CD4-positive, alpha-beta T cell treated with Interleukin-21 for 1 hour (primary cell): ENCODE measurements around the gene IL18BP.

Experiments used
- DNase-seq: peaks from one replicate; pipeline ENCODE4 v3.0.0-alpha.2; 2020

IL18BP gene

DNA sequence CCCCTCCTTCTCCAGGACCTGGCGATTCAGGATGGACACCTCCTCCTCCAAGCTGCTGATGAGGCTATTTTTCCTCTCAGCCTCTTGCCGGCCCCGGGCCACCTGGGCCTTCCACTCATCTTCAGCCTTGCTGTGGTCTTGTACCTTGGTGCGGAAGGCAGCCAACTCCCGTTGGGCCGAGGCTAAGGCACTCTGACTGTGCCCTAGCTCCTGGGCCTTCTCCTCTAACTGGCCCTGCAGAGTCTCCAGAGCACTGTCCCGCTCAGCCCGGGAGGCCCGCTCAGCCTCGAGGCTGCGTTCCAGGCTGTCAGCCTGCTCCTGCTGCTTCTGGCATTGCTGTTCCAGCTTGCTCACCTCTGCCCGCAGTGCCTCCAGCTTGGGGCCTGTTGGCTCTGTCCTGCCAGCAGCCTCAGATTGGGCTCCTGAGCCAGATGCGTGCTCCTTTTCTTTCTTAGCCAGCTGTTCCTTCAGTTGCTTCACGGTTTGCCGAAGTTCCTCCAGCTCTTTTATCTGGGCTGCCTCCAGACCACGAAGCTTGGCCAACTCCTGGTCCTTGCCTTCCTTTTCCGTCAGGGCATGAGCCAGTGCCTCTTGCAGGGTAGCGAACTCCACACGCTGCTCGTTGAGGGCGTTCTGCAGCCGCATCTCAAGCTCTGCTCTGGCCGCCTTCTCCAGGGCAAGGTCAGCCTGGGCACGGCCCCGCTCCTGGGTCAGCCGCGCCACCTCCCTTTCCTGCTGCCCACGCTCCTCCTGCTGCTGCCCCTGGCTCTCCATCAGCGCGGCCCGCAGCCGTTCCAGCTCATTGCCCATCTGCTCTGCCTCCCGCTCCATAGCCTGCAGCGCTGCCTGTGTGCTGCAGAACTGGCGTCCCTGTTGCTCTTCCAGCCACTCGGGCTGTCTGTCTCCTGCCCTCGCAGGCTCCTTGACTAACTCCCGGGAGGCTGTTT is 15.3 kb downstream of the IL18BP start:
- DNase-seq: no peak

DNA sequence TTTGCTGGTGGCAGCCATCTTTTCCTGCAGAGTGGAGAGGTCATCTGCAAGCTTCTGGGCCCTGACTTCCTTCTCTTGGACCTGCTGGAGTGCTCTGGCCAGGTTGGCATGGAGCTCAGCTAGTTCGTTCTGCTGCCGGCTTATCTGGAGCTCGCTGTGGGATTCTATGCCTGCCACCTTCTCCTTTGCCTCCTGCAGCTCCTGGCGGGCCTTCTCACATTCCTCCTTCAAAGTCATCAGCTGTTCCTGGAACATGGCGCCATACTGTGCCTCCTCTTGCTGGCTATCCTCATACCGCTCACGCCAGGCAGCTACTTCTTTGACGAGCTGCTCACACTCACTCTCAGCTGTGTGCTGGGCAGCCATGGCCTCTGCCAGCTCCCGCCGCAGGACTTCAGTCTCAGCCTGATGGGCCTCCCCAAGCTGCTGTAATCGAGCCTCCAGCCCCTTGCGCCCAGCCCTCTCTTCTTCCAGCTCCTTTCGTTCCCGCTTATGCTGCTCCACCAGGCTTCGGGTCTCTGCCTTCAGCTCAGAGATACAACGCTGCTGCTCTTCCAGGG is 16.1 kb downstream of the IL18BP start:
- no peak for DNase-seq

DNA sequence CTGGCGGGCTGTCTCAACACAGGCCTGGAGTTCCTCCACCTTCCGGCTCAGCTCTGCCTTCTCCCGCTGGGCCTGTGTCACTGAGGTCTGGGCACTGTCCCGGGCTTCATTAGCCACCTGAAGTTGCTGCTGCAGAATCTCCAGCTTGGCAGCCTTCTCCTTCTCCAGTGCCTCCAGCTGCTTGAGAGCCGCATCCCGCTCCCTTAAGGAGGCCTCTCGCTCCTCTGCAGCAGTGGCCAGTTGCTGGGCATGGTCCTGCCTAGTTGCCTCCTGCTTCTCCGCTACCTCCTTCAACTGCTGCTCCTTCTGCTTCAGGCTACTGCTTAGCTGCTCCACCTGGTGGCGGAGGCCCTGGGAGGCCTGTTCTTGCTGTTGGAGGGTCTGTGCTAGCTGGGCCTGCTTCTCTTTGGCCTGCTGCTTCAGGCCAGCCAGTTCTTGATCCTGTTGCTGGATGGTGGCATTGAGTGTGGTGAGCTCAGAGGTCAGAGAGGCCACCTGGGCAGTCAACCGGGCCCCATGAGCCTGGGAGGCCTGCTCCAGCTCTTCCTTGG is 16.9 kb downstream of the IL18BP start:
- no peak for DNase-seq

DNA sequence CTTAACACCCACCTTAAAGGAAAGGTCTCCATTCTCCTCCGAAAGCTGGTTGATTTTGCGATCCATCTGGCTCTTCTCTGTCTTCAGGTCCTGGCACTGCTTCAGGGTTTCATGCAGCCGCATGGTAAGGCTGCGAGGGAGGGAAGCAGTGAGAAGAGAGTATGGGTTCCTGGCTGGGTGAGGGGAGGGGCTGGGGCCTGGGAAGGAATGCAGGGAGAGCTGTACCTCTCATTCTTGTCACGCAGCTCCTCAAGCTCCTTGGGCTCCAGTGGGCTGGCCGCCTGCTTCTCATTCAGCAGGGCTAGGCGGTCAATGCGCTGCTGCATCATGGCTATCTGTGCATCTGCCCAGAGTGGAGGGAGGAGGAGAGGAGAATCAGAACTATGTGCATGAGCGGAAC is 19.5 kb downstream of the IL18BP start:
- no peak for DNase-seq

DNA sequence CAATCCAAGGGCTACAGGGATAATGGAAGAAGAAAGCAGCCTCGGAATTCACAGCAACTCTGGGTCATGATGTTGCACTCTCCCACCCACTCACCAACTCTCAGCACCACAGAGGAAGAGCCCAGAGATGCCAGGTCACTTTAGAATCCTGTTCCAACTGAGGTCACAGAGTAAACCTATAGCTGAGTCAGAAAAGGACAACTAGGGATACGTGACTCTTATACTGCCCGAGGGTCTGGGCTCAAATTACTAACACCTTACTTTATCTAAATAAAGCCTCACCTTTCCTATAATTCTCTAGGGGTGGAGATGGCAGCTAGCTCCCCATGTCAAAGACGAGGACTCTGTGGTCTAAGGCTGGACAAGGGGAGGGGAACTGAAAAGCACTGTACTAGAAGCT is 24.6 kb downstream of the IL18BP start:
- DNase-seq: no peak

DNA sequence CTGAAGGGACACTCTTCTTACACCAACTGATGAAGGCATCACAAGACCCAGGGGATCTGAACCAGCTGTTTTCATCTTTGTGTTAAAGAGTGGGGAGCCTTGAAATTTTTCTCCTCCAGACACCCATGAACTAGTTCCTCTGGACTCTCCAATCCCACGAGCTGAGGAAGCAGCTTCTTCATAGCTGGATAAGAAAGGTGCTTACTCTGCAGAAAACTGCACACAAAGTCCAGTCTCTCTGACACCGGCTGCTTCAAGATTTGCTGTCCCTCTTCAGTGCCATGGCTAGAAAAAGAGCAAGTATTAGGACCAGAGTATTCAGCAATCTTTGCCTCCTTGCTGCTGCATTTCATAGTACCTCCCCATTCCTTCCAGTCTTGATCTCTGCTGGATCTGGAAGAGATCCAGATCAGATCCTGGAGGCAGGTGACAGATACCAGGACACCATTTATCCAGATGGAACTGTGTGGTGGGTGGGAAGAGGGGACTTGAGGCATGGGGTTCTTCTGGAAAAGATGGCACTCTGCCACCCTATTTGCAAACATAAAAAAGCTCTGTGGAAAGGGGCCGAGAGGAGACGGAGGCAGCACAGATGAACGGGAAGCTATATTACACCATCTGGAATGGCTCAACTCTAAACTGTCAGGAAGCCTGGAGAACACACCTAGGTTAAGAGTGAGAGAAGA is 25.5 kb downstream of the IL18BP start:
- no peak for DNase-seq

DNA sequence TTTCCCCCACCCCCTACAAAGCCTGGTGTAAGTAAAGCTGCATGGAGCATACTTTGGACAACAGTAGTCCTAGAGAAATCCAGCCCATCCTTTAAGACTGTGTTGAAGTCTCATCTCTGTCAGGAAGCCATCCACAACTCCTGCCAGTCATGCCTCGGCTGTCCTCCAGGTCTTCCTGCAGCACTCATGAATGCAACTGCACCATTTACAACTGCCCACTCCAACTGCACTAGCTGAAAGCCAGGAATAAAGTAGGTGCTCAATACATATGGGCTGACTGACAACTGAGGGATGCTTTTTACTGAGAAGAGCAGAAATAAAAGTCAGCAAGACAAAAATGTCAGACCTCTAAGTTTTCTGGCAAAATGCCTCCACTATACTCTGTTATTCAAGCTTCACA is 27.4 kb downstream of the IL18BP start:
- no peak for DNase-seq

DNA sequence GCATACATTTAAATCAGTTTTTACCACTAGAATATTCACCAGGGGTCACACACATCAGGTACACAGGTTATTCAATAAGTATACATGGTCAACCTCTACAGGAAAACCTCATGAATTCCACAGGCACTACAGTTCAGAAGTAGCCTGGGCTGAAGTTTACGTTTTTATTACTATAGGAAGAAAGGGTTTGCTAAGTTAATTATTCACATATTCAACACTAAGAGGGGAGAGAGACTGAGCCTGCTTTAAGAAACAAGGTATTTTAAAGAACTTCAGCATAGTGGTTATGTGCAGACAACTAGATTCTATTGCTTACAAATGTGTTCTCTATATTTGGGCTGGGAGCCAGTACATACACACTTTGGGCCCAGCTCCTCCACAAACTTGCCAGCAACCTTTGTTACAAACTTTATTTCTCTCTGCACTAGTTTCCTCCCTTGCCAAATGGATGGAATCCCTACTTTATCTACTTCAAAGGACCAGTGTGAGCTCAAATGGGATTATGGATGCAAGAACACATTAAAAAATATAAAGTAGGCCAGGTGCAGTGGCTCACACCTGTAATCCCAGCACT is 31.9 kb downstream of the IL18BP start:
- no peak for DNase-seq

DNA sequence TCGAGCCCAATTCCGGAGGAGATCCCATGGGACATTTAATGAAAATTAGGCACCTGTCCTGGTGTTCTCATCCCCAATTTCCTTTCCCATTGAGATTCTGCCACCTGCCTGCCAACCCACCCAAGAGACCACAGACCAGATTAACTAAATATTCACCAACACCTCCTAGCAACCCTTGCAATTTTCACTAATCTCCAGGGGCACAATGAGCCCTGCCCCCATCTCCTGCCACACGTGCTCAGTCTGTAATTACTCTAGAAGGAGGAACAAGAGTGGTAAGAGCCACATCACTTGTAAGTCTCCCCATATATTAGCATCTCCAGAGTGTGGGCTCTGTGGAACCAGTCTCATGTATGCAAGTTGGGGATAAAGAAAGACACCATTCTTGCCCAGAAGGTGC is 38.0 kb downstream of the IL18BP start:
- DNase-seq: no peak

DNA sequence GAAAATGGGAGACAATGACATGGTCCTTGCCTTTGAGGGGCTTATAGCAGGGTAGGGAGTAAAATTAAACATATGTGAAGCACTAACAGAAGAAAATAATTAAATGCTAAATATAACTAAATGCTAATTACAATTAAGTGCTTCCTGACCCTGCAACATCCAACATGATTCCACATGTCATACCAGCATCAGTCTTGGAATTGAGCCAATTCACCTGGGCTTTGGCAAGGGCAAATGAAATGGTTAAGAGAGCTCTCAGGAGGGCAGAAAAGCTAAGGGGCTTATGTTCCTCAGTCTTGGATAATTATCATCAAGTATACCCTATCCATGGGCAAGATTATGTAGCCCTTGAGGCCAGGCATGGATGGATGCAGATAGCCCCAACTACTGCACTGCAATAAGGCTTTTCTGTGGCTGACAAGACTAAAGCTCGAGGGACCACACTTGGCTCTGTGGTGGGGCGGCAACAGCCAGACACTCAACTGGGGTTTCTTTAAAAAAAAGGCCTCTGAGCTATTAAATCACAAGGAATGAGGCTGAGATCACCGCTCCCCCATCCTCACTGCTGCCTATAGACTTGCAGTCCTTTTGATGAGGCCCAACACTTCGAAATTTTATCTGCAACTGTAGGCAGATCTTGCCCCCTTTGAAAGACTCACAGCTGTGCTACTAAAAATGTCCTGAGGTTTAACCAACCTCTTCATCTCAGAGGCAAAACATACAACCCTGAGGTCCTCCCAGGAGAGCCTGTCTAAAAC is 39.0 kb downstream of the IL18BP start:
- no peak for DNase-seq

DNA sequence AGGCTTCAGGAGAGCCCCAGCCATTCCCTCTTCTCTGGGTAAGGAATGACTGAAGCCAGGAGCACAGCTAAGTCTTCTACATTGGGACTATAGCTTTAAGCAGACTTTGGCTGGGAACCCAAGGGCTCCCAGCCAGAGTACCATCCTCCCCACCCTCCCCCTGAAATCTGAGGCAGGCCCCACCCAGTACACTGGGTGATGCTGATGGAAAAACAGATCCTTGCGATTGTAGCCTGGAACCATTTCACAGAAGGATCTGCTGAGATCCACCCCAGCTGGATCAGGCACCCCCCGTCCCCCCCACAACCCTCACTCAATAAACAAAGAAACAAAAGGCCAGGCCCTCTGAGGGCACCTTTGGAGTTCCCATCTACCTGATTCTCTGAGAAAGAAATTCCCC is 39.8 kb downstream of the IL18BP start:
- no peak for DNase-seq

DNA sequence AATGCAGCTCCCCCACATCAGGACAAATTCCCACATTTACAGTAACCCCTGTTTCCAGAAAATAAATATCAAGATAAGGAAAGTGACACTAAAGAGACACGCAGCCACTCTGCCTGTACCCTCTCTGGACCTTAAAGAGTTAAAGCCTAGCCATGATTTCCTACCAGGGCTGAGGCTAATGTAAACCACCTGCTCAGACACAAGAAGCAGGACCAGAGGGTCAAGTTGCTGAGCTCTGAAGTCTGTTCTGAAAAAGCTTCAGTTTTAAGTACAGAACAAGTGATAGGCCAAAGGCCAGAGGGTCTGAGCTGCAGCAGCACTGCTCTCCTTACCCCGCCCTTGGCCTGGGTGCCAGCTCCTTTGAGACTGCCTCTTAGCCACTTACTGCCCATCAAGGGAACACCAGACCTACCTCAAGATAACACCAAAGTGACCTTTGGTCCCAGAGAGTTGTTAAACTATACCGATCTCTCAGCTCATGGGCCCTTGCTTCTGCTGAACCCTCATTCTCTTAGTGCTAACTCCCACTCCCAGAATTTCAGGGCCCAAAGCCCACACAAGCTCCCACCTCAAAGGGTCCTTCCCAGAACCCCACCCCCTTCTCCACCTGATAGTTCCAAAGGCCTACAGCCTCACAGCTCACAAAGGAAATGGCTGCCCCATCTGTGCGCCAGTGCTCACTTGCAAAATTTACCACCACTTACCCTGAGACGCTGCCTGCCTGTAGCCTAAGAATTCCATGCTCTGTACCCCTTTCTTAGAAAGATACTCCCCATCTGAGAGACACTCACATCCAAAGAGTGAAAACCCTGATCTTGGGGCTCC is 40.5 kb downstream of the IL18BP start:
- no peak for DNase-seq

DNA sequence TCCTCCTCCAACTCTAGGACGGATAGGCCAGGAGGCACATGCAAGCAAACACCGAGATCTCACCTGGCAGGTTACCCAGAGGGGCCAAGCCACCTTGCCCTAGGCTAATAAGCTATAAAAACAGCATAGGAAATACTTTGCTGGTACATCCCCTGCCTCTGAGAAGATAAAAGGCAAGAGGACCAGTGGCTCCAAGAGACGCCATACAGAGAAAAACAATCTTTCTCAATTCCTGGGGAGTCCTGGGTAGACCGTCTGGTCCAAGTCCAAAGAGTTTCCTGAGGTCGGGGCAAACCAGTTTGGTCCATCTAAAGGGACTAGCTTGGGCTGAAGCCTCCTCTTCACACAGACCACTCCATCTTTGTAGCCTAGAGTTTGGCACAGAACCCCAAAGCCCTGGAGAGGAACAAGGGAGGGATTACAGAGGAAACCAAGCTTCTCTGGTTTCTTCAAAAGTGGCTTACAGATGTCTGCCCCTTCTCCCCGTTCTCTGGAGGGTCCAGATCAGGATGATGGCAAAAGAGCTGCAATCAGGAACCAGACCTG is 41.2 kb downstream of the IL18BP start:
- DNase-seq: peak; percentile 19

DNA sequence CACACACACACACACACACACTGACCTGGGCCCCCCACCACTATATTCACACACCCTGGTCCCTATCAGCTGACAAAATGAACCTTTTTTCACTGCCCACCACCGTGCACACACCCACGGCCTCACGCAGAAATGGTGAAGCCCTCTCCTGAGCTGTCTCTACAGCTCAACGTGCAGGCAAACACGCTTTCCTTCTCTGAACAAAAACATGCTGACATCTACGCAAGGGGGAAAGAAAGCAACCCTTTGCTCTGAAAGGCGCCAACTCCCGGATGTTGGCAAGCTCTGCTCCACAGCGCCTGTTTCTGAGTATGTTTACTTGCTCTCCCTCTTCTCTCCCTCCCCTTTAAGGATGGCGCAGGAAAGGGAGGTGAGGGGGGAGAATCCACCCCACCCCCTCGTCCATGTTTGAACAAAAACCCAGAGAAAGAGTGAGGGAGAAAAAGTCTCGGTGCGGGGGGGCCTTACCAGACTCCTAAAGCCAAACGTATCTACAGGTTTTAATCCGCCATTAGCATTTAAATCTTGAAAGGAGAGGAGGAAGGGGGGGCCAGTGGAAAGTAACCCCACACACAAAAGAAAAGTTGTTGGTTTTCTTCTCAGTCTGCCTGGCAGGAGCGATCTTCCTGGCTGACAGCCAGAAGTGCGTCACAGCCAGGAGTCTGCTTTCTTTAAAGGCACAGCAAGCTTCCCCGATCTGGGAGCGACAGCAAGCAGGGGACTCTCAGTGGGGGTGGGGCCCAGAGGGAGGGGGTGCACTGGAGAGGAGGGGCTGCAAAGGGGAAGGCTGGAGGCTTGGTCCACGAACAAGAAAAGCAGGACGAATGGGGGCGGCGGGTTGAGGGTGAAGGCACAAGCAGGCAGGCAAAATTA is 42.0 kb downstream of the IL18BP start:
- DNase-seq: peak; percentile 82

DNA sequence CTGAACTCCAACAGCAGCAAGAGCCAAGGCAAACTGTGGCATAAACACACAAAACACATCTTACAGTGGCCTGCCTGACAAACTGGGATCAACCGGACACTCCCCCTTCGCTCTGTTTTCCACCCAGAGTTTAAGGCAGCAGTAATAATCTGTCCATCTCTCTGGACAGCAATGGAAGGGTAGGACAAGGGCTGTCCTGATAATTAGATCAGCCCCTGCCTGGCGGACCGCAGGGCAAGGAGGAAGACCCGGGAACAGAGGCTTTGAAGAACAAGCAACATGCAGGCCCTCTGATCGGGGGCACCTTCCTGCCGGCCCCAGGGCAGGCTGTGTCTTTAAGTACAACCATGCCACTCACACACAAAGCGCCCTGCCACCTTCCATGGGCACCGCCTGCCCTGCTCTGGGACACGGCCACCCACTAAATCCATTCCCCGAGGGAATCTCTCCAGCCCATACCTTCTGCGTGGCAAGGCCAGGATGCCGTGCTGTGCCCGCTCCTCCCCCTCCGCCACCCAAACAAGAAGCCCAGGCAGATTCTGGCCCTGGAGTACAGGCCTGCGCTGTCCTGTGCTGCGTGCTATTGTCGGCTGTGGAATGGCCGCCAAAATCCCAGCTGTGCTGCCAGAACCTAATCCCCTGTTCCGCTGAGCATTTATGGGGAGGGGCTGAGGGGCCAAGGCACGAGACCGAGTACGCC is 42.8 kb downstream of the IL18BP start:
- DNase-seq: peak; percentile 50

DNA sequence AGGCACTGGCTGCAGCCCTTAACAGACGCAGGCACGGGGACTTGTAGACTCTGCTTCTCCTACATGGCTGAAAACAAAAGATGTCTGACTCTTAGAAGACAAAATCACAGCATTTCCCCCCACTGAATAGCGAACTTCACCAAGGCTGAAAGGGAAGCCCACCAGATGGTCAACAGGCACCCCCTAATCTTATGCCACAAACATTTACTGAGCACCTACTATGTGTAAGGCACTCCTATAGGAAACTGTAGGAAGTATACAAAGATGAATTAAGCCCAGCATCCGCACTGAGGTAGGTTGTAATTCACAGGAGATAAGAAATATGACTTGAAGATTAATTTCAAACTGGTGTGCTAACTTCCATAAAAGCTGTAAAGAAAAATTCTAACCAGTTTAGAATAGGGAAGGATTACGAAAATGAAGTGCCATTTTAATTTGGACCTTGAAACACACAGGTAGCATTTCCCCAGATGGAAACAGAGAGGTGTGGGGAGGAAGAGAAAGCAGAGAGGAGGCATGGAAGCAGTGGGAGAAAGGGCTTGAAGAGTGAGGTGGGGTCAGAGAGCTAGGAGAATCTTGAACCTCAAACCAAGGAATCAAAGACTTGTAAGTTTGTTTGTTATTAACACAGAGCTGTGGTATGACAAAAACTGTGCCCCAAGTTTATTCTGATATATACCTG is 43.5 kb downstream of the IL18BP start:
- DNase-seq: no peak

DNA sequence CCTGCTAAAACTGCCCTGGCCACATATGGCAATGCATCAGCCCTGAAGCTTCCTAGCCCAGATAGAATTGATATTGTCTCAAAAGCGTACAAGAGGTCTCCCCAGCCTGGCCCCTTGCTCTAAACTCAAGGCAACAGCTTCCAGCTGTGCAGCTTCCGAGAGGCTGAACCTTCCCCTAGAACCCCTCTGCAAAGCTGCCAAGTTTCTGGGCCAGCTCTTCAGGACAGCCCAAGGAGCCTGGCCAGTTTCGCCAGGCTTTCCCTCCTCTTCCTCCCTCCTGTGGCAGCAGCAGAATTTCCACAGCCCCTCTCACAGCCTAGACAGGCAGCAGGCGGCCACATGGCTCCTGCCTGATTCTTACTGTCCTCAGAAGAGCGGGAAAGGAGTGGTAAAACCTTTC is 47.1 kb downstream of the IL18BP start:
- DNase-seq: no peak

DNA sequence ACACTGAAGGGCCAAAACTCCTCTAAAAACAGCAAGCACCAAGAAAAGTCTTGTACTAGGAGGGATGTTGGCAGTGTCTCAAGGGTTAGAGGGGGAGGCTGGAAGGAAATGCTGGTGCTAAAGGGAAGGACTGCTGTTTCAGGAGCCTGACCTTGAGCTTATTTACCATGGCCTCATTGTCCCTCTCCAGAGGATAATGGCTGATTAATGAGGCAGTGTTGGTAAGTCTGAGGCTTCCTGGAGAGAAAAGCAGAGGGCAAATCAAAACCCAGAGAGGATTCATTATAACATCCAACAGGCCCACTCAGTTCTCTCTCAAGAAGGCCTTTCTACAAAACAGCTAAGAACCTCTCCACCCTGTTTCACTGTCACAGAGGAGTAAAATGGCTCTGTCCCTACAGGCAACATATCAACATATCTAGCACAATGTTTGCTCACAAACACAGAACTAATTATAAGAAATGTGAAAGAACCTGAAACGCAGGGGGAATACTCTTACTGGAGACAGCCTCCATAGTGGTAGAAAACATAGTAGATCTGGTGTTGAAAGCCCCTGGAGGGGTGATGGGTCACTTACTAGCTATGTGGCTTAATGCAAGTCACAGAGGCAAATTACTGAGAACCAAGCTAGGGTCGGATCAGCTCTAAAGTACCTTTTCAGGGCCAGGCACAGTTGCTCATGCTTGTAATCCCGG is 50.2 kb downstream of the IL18BP start:
- DNase-seq: no peak
